GM18951 (cell line): ENCODE data around the gene THRB.

Source experiments
- POLR2A ChIP-seq: IDR thresholded peaks from 4 replicates; pipeline ENCODE4 v1.6.1; 2011; ENCODE audit warnings: mild to moderate bottlenecking; ENCODE audit not compliant: insufficient read length, insufficient read depth; ENCODE audit errors: extremely low read depth
- in situ Hi-C: fragments of 300-500 bp; cut with MboI; formaldehyde crosslinking; loops from one replicate; pipeline ENCODE4 v1.12.0; 2022; ENCODE audit warnings: low sequenced_read_pairs, mixed read lengths, inconsistent platforms; ENCODE audit not compliant: unreplicated experiment

Gene THRB

DNA sequence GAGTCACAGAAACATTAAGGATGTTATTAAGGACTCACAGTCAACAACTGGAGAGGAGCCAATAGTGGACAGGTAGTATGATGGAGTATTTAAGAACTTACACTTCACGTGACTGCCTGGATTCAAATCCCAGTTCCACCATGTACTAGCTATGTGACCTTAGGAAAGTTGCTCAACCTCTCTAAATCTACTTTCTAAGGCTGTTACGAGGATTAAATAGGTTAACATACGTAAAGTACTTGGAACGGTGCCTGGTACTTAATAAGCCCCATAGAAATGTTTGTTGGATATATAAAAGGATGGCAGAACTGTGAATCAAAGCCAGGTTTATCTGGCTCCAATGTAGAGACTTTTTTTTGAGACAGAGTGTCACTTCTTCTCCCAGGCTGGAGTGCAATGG lies 24.4 kb downstream of the THRB start:
- in situ Hi-C loops: no loop called here
- no peak for TF ChIP-seq POLR2A

DNA sequence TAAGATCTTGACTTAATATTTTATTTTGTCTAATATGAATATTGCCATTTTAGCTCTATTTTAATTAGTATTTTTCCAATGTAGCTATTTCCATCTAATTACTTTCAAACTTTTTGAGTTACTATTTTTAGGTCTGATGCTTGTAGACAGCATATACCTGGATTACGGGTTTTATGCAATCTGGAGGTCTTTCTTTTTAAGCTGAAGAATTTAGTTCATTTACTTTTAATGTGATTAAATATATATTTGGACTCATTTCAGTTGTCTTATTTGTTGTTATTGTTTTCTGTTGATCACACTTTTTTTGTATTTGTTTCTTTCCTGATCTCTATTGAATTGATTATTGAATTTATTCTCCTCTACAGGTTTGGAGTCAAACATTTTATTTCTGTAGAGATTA lies 30.3 kb downstream of the THRB start:
- no peak for TF ChIP-seq POLR2A
- in situ Hi-C loops: no loop called here

- no peak for TF ChIP-seq POLR2A
- in situ Hi-C loops: no loop called here
Observed at GRCh38 chr3:24462737-24463136, 31.9 kb downstream of the THRB start.

GRCh38 chr3:24460974-24461373 lies 33.7 kb downstream of the THRB start:
- in situ Hi-C loops: no loop called here
- TF ChIP-seq POLR2A: no peak

- in situ Hi-C loops: no loop called here
- TF ChIP-seq POLR2A: no peak
Observed at GRCh38 chr3:24457719-24458118, 36.9 kb downstream of the THRB start.

- TF ChIP-seq POLR2A: no peak
- in situ Hi-C loops: no loop called here
Observed at GRCh38 chr3:24454856-24455255, 39.8 kb downstream of the THRB start.

GRCh38 chr3:24454393-24454792 lies 40.3 kb downstream of the THRB start:
- no peak for TF ChIP-seq POLR2A
- in situ Hi-C loops: no loop called here

GRCh38 chr3:24451461-24452099 lies 43.1 kb downstream of the THRB start:
- in situ Hi-C loops: no loop called here
- no peak for TF ChIP-seq POLR2A

- in situ Hi-C loops: no loop called here
- no peak for TF ChIP-seq POLR2A
Observed at GRCh38 chr3:24450160-24450907, 44.3 kb downstream of the THRB start.

DNA sequence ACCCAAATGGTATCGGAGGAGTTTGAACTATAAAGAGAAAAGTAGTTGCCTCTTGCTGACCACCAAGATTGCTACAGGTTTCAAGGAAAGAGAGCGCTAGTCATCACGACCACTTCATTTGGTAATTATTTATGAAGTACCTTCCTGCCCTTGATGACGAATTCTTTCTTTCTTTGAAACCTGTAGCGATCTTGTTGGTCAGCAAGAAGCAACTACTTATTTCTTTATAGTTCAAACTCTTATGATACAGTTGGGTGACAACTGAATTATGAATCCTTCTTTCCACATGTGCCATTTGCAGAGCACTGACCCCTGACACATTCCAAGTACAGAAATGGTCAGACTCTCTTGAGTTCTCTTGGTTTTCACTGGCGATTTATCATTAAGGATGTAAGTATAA lies 46.8 kb downstream of the THRB start:
- TF ChIP-seq POLR2A: no peak

DNA sequence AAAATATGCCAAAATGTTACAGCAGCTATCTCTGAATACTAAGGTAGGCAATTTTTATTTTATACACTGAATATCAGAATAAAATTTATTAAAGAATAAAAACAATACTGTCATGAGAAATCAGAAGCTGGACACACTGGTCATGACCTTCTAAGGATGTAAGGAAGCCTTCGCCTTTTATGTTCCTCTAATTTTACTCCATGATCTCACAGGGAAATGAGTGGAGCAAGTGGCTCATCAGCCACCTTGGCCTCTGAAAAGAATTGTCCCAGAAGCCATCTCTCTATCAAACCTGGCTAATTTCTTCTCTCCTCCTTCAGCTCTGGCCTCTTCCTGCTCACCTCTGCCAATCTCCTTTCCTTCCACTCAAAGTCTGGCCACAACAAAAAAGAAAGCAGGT lies 48.6 kb downstream of the THRB start:
- in situ Hi-C loops: no loop called here
- TF ChIP-seq POLR2A: no peak

More for the DNA sequence above, 46.8 kb downstream of the THRB start:
- in situ Hi-C loops: no loop called here

- in situ Hi-C loops: no loop called here
- no peak for TF ChIP-seq POLR2A
Observed at GRCh38 chr3:24443476-24443875, 51.2 kb downstream of the THRB start.

GRCh38 chr3:24440760-24441464 lies 53.7 kb downstream of the THRB start:
- in situ Hi-C loops: no loop called here
- no peak for TF ChIP-seq POLR2A

DNA sequence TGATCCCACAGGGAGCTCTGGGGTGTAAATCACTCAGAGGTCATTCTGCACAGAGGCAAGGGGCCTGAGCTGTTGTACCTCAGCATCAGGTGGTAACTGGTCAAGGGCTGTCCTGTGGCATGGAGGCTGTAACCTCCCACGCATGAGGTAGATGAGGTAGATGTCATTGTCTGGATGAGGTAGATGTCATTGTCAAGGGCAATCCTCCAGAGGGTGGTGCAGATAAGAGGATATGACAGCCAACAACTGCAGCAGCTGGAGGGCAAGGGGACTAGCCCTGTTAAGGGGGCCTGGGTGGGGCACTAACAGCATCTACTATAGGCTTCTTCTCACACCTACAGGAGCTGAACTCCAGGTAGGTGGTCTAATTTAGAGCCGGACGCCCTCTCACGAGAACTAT lies 55.6 kb downstream of the THRB start:
- in situ Hi-C loops: no loop called here
- TF ChIP-seq POLR2A: no peak
